Neutrophil (primary cell): Measurements from ENCODE around the gene JMJD1C.

Experiments used
- H3K27ac ChIP-seq: fragments of 200-600 bp; sonication (generic); 2 replicates; pipeline ENCODE4 v1.5.1; 2016; ENCODE audit warnings: mild to moderate bottlenecking, moderate library complexity
- H3K27me3 ChIP-seq: fragments of 200-600 bp; sonication (generic); 2 replicates; pipeline ENCODE4 v1.6.0; 2016; ENCODE audit warnings: mild to moderate bottlenecking
- H3K36me3 ChIP-seq: fragments of 200-600 bp; sonication (generic); 2 replicates; pipeline ENCODE4 v1.5.1; 2017
- H3K4me1 ChIP-seq, 2 experiments: fragments of 200-600 bp in 1 of 2; sonication (generic) in 1 of 2; 1 replicate in 1 of 2; 2 replicates in 1 of 2; pipeline versions ENCODE4 v1.5.1 to v1.6.1; 2013 to 2016; ENCODE audit warnings: low read depth in 1 of 2, low read length in 1 of 2, mild to moderate bottlenecking in 1 of 2, moderate library complexity in 1 of 2; ENCODE audit not compliant: control insufficient read depth in 1 of 2, insufficient read depth in 1 of 2
- H3K4me3 ChIP-seq, 2 experiments: fragments of 200-600 bp in 1 of 2; sonication (generic) in 1 of 2; 1 replicate in 1 of 2; 2 replicates in 1 of 2; pipeline ENCODE4 v1.5.1; 2013 to 2016; ENCODE audit warnings: low read depth in 1 of 2, low read length in 1 of 2, mild to moderate bottlenecking in 1 of 2, moderate library complexity in 1 of 2
- H3K9me3 ChIP-seq: fragments of 200-600 bp; sonication (generic); 2 replicates; pipeline ENCODE4 v1.5.1; 2016
- CTCF ChIP-seq: fragments of 200-600 bp; sonication (generic); IDR thresholded peaks from 2 replicates; pipeline ENCODE4 v1.5.1; 2016; ENCODE audit warnings: antibody characterized with exemption

JMJD1C gene

GRCh38 chr10:63489838-63490237 is 24.1 kb upstream of the JMJD1C start:
- no peak for TF ChIP-seq CTCF
- H3K27me3 ChIP-seq = no peaks in the 10 kb centered on the region
- no peaks in the 10 kb centered on the region for H3K4me1 ChIP-seq
- H3K9me3 ChIP-seq = no peaks in the 10 kb centered on the region
- no peak overlapping the region for H3K4me3 ChIP-seq
- H3K36me3 ChIP-seq = no peaks in the 10 kb centered on the region
- H3K27ac ChIP-seq = no peak overlapping the region

- Histone ChIP-seq H3K9me3 (no peaks in the 10 kb centered on the region), H3K27me3 (no peaks in the 10 kb centered on the region)
Observed at GRCh38 chr10:63487990-63488389, 22.2 kb upstream of the JMJD1C start.

DNA sequence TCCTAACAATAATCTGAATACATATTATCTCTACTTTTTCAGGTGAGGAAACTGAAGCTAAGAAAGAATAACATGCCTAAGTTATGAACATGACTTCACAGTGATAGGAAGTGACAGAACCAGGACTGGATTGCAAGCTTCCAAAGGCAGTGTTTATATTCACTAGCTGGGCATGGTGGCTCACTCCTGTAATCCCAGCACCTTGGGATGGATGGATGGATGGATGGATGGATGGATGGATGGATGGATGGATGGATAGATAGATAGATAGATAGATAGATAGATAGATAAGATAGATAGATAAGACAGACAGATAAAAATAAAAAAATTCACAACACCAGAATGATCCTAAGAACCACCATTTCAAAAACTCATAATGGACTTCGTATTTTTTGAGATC is 18.2 kb upstream of the JMJD1C start:
- Histone ChIP-seq H3K27me3 (no peaks in the 10 kb centered on the region), H3K36me3 (no peaks in the 10 kb centered on the region), H3K4me3 (no peak overlapping the region), H3K4me1 (no peaks in the 10 kb centered on the region), H3K27ac (no peak overlapping the region), H3K9me3 (no peaks in the 10 kb centered on the region)
- TF ChIP-seq CTCF = no peak

More at GRCh38 chr10:63487990-63488389, 22.2 kb upstream of the JMJD1C start:
- Histone ChIP-seq H3K4me3 (no peak overlapping the region), H3K4me1 (no peaks in the 10 kb centered on the region), H3K36me3 (no peaks in the 10 kb centered on the region), H3K27ac (no peak overlapping the region)
- no peak for TF ChIP-seq CTCF

DNA sequence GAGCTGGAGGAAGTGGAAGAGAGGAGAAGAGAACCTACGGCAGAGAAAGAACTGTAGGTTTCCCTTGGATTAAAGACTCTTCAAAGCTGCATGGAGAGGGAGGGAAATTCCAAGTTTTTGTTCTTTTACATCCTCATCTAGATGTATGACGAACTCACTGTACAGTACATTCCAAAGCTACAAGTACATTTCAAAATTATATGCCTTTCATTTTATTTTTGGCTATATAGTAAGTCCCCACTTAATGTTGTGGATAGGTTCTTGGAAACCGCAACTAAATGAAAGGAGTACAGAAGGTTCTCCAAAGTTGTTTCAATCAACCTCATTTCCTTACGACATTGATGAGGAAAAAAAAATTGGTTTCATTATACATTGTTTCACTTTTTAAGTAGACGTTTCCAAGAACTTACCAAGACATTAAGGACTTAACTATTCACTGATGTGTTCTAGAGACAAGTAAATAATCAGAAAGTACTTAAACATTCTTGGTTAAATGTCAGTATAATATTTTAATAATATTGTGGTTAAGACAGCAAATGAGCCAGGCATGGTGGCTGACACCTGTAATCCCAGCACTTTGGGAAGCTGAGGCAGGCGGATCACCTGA is 16.1 kb upstream of the JMJD1C start:
- Histone ChIP-seq H3K9me3 (no peaks in the 10 kb centered on the region), H3K4me1 (no peaks in the 10 kb centered on the region), H3K27me3 (no peaks in the 10 kb centered on the region), H3K36me3 (no peaks in the 10 kb centered on the region), H3K4me3 (no peak overlapping the region), H3K27ac (no peak overlapping the region)
- no peak for TF ChIP-seq CTCF

DNA sequence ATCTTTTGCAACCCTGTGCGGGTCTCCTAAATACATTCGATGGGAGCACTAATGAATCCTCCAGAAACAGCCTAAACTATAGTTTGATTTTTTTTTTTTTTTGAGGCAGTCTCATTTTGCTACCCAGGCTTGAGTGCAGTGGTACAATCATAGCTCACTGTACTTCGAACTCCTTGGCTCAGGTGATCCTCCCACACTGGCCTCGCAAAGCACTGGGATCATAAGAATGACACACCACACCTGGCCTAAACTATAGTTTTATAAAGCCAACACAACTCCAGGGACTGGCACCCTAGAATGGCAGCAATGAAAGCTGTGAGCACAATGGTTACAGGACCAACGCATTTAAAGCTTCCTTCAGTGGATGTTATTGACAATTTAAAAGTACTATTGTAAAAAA is 14.5 kb upstream of the JMJD1C start:
- TF ChIP-seq CTCF = no peak
- no peaks in the 10 kb centered on the region for H3K27me3 ChIP-seq
- no peak overlapping the region for H3K4me3 ChIP-seq
- no peak overlapping the region for H3K27ac ChIP-seq
- H3K4me1 ChIP-seq = no peaks in the 10 kb centered on the region
- no peaks in the 10 kb centered on the region for H3K36me3 ChIP-seq
- no peaks in the 10 kb centered on the region for H3K9me3 ChIP-seq

GRCh38 chr10:63478564-63478963 is 12.8 kb upstream of the JMJD1C start:
- H3K36me3 ChIP-seq = no peaks in the 10 kb centered on the region
- no peak for TF ChIP-seq CTCF
- no peaks in the 10 kb centered on the region for H3K4me1 ChIP-seq
- H3K27ac ChIP-seq = no peak overlapping the region
- no peaks in the 10 kb centered on the region for H3K27me3 ChIP-seq
- no peak overlapping the region for H3K4me3 ChIP-seq
- no peaks in the 10 kb centered on the region for H3K9me3 ChIP-seq
